Breast epithelium (tissue), 4 donors: ENCODE results near the gene ZNF57. TPM values are rescaled to one million over a fixed set of nuclear protein-coding genes. Genes with fewer than 3 reads are reported as not detected.

ENCODE experiments used
- DNase-seq, 2 donors: peaks; one replicate each; pipeline ENCODE4 v3.0.0-alpha.2; 2019; ENCODE audit warnings: low spot score in 2 of 2
- H3K27ac ChIP-seq, 2 donors: fragments of 200-600 bp; sonication (generic) in 1 of 2; one replicate each; pipeline ENCODE4 v1.5.1; 2016 to 2019; ENCODE audit warnings: mild to moderate bottlenecking in 1 of 2
- H3K27me3 ChIP-seq, 2 donors: fragments of 200-600 bp; sonication (generic) in 1 of 2; one replicate each; pipeline versions ENCODE4 v1.5.1 to v1.6.0; 2017 to 2019; ENCODE audit warnings: control low read depth in 1 of 2, mild to moderate bottlenecking in 1 of 2
- H3K36me3 ChIP-seq: fragments of 200-600 bp; one replicate; pipeline ENCODE4 v1.5.1; 2019
- H3K4me1 ChIP-seq, 2 donors: fragments of 200-600 bp; sonication (generic); one replicate each; pipeline ENCODE4 v1.5.1; 2016 to 2019; ENCODE audit warnings: control low read depth in 1 of 2
- H3K4me3 ChIP-seq, 3 donors: fragments of 200-600 bp; sonication (generic); 1 replicate in 2 of 3; 2 replicates in 1 of 3; pipeline ENCODE4 v1.5.1; 2016 to 2019; ENCODE audit warnings: mild to moderate bottlenecking in 3 of 3, moderate library complexity in 2 of 3
- H3K9me3 ChIP-seq, 2 donors: fragments of 200-600 bp; sonication (generic) in 1 of 2; one replicate each; pipeline ENCODE4 v1.5.1; 2016 to 2019; ENCODE audit warnings: control low read depth in 1 of 2
- POLR2A ChIP-seq: fragments of 450-650 bp; IDR thresholded peaks from one replicate; pipeline ENCODE4 v1.6.1; 2016; ENCODE audit warnings: antibody characterized with exemption, mild to moderate bottlenecking, moderate library complexity
- POLR2AphosphoS5 ChIP-seq, 3 donors: sonication (generic); formaldehyde crosslinking; IDR thresholded peaks; one replicate each; pipeline ENCODE4 v1.6.1; 2017; ENCODE audit warnings: antibody characterized with exemption in 3 of 3
- intact Hi-C: fragments of 100-400 bp; cut with DNase I; formaldehyde crosslinking; loops from one replicate; pipeline ENCODE4 v1.15.1; 2023; ENCODE audit warnings: low total_unique reads
- total RNA-seq, 3 donors: library from RNA; depleted of rRNA; stranded (reverse); fragments of >200 nt; gene quantifications; one replicate each; pipeline ENCODE4 v1.1.0, GENCODE V29; 2016
- TF ChIP-seq, protein P1 (sequence below), 3 donors: fragments of 450-650 bp; IDR thresholded peaks; one replicate each; pipeline ENCODE4 v1.5.1; 2016 to 2017; ENCODE audit warnings: antibody characterized with exemption in 3 of 3, mild to moderate bottlenecking in 3 of 3, moderate library complexity in 3 of 3

ZNF57 gene
- total RNA-seq, 3 donors from 2014 or later: 2.7 to 9.2 (median 6.9) TPM

DNA sequence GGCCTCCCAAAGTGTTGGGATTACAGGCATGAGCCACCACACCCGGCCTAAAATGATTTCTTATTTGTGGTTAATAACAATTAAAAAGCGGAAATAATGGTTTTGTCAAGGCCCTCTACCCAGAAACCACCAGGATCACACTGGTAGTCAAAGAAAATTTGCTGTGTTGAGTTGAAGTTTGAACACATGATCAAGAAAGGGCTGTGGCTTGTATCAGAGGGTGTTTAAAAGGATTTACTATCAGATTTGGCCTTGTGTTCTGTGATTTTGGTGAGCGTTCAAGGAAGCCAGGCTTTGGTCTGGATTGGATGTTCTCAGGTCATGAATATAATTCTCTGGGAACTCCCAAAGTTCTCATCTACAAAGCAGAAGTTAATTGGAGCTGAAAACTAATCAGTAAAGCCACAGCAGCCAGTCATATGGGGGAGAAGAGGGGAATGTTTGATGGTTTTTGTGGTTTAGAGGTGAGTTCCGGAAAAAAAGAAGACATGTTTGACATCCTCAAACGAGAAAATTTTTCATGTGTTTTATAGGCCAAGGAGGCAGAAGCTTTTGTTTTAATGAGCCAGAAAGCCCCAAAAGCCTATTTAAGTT is 44.2 kb upstream of the ZNF57 start:
- no peak for DNase-seq
- Histone ChIP-seq H3K4me3 (no peak overlapping the region), H3K27ac (no peak overlapping the region), H3K4me1 (no peaks in the 10 kb centered on the region), H3K9me3 (peaks cover 72 to 73% of the 10 kb centered on the region in 2 donors), H3K36me3 (peaks cover 21% of the 10 kb centered on the region), H3K27me3 (no peaks in the 10 kb centered on the region)
- no peak for TF ChIP-seq POLR2A
- TF ChIP-seq, protein P1, sequence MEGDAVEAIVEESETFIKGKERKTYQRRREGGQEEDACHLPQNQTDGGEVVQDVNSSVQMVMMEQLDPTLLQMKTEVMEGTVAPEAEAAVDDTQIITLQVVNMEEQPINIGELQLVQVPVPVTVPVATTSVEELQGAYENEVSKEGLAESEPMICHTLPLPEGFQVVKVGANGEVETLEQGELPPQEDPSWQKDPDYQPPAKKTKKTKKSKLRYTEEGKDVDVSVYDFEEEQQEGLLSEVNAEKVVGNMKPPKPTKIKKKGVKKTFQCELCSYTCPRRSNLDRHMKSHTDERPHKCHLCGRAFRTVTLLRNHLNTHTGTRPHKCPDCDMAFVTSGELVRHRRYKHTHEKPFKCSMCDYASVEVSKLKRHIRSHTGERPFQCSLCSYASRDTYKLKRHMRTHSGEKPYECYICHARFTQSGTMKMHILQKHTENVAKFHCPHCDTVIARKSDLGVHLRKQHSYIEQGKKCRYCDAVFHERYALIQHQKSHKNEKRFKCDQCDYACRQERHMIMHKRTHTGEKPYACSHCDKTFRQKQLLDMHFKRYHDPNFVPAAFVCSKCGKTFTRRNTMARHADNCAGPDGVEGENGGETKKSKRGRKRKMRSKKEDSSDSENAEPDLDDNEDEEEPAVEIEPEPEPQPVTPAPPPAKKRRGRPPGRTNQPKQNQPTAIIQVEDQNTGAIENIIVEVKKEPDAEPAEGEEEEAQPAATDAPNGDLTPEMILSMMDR (IDR thresholded peaks at IDR 0.05): no peak
- TF ChIP-seq POLR2AphosphoS5 (IDR thresholded peaks at IDR 0.05): no peak
- intact Hi-C loops: no loop called here

DNA sequence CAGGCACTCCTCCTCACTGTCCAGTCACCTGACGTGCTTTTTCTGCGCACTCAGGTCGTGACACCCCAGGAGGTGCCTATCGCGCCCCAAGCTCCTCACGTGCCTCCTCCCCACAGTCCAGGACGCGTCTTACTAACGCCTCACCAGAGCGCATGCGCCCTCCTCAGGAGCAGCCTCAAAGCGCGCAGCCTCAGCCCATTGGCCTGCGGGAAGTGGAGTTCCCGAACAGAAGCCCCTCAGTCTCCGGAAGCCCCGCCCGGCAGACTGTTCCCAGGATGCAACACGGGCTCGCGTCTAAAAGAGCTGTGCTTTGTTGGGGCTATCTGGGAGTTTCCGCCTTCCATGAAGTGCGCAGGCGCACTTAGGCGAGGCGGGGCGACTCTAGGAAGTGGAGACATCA is 41.9 kb upstream of the ZNF57 start:
- intact Hi-C loops: no loop called here
- no peak for DNase-seq
- TF ChIP-seq, protein P1 (IDR thresholded peaks at IDR 0.05): no peak
- Histone ChIP-seq H3K27me3 (no peaks in the 10 kb centered on the region), H3K27ac (no peak overlapping the region), H3K4me3 (no peak overlapping the region), H3K9me3 (peaks cover 50 to 53% of the 10 kb centered on the region in 2 donors), H3K4me1 (no peaks in the 10 kb centered on the region), H3K36me3 (no peaks in the 10 kb centered on the region)

DNA sequence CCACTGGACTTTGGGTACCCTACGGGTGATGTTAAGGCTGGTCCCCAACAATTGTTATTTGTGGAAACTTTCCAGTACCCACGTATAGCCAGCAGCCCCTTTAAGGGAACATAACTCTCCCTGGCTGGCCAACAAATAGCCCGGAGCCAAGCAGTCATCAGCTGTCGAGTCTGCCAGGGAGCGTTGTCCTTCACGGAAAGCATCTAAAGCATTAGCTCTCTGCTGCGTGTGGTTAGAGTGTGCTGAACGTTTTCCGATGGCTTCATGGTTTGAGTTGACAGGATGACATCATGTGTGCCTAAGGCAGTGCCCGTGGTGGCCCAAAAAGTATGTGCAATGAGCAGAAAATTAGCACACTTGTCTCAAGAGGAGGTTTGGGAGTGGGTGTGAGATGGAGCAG is 36.9 kb upstream of the ZNF57 start:
- intact Hi-C loops: no loop called here
- TF ChIP-seq POLR2AphosphoS5 (IDR thresholded peaks at IDR 0.05) (no peak), POLR2A (no peak)
- TF ChIP-seq, protein P1 (IDR thresholded peaks at IDR 0.05): no peak
- H3K4me3 ChIP-seq: no peak overlapping the region
- no peaks in the 10 kb centered on the region for H3K27me3 ChIP-seq
- H3K4me1 ChIP-seq: no peaks in the 10 kb centered on the region
- H3K36me3 ChIP-seq: no peaks in the 10 kb centered on the region
- no peak overlapping the region for H3K27ac ChIP-seq
- DNase-seq: no peak
- H3K9me3 ChIP-seq: peaks cover 4 to 14% of the 10 kb centered on the region in 2 donors

DNA sequence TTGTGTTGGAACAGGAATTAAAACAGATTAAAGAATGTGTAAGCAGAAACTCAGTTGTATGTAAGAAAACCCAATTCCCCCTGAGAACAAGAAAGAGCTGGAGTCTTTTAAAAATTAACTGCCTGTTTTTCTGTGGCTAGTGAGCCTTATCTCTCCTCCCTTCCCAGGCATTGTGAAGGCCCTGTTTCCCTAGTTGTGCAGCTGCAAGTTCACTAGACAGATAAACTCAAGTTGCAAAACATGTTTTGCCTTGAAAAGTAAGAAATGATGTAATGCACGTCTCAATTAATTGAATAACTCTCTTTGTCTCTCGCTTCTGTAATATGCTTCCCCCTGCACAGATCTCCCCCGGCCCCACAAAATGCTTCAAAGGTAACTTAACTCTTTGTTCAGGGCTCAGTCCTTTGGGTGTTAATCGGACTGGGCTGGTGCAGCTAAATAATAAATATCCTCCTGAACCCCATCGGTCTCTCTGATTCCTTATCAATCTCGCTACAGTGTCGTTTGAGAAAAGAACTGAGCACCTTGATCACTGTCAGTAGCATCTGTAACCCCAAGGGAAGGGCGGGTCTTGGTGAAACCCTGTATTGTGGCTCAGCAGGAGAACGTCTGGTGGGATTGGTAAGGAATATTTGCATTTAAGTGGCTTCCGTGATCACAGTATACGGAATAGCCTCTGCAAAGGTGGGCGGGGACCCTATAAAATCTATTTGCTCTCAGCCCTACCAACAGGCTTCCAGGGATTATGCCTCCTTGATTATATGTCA is 35.2 kb upstream of the ZNF57 start:
- H3K36me3 ChIP-seq: no peaks in the 10 kb centered on the region
- intact Hi-C loops: no loop called here
- H3K27me3 ChIP-seq: no peaks in the 10 kb centered on the region
- no peak overlapping the region for H3K4me3 ChIP-seq
- no peaks in the 10 kb centered on the region for H3K4me1 ChIP-seq
- DNase-seq: no peak
- peaks cover 0 to 3% of the 10 kb centered on the region in 2 donors for H3K9me3 ChIP-seq
- TF ChIP-seq, protein P1 (IDR thresholded peaks at IDR 0.05): no peak
- TF ChIP-seq POLR2A: no peak
- TF ChIP-seq POLR2AphosphoS5 (IDR thresholded peaks at IDR 0.05): no peak
- no peak overlapping the region for H3K27ac ChIP-seq

DNA sequence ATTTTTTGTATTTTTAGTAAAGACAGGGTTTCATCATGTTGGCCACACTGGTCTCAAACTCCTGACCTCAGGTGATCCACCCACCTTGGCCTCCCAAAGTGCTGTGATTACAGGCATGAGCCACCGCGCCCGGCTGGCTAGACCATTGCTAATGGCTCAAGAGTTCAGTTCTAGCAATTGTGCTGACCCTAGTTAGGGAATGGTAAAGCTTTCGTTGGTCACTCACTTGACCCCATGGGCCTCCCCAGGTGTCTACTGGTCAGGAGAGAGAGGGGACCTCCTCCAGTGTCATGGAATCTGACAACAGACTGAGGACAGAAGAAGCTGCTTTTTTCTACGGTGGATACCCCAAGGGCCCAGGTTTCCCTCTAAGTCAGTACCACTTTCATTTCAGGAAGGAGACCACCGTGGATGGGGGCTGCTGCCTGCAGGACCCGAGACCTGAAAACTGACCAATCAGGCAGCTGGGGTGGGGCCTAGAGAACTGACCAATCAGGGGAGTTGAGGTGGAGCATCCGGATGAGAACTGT is 34.2 kb upstream of the ZNF57 start:
- H3K9me3 ChIP-seq: no peaks in the 10 kb centered on the region
- no peak for DNase-seq
- no peak overlapping the region for H3K27ac ChIP-seq
- no peaks in the 10 kb centered on the region for H3K27me3 ChIP-seq
- no peaks in the 10 kb centered on the region for H3K36me3 ChIP-seq
- intact Hi-C loops: no loop called here
- TF ChIP-seq, protein P1 (IDR thresholded peaks at IDR 0.05): no peak
- no peak for TF ChIP-seq POLR2AphosphoS5 (IDR thresholded peaks at IDR 0.05)
- TF ChIP-seq POLR2A: no peak
- no peaks in the 10 kb centered on the region for H3K4me1 ChIP-seq
- H3K4me3 ChIP-seq: peak overlapping the region in 1 of 3 donors; percentile 25
